CD4-positive, alpha-beta memory T cell (primary cell): ENCODE measurements around the gene ACTL7B. TPM values are rescaled to one million over a fixed set of nuclear protein-coding genes. Genes with fewer than 3 reads are reported as not detected.

Experiments used
- CTCF ChIA-PET: fragments of 350-600 bp; sonication (Branson Sonifier 250); formaldehyde crosslinking; loops from one replicate; lab custom pipeline; 2021; ENCODE audit warnings: inconsistent platforms; ENCODE audit not compliant: partially characterized antibody; lab: Charles Lee
- POLR2A ChIA-PET: fragments of 350-600 bp; sonication (Branson Sonifier 250); formaldehyde crosslinking; loops from one replicate; lab custom pipeline; 2021; ENCODE audit not compliant: partially characterized antibody; lab: Charles Lee
- DNase-seq, 5 donors: peaks; one replicate each; pipeline versions ENCODE4 v3.0.0 to v3.0.0-alpha.2; 2020 to 2022; ENCODE audit warnings: mixed read lengths in 1 of 5
- H3K27ac ChIP-seq: one replicate; pipeline ENCODE4 v1.7.0; 2013; ENCODE audit warnings: low read depth, low read length
- H3K27me3 ChIP-seq: 2 replicates; pipeline ENCODE4 v1.7.0; 2013; ENCODE audit warnings: mild to moderate bottlenecking, low read length, moderate library complexity; ENCODE audit not compliant: insufficient read depth
- H3K36me3 ChIP-seq: 2 replicates; pipeline ENCODE4 v1.7.0; 2013; ENCODE audit warnings: mild to moderate bottlenecking, low read length, moderate library complexity; ENCODE audit not compliant: insufficient read depth
- H3K4me1 ChIP-seq: 2 replicates; pipeline ENCODE4 v1.7.0; 2013; ENCODE audit warnings: mild to moderate bottlenecking, low read length, moderate library complexity; ENCODE audit not compliant: insufficient read depth
- H3K4me3 ChIP-seq, 2 donors: one replicate each; pipeline ENCODE4 v1.7.0; 2013; ENCODE audit warnings: low read length in 2 of 2, mild to moderate bottlenecking in 1 of 2
- H3K9me3 ChIP-seq, 2 donors: one replicate each; pipeline ENCODE4 v1.7.0; 2013; ENCODE audit warnings: low read length in 2 of 2, control low read depth in 1 of 2; ENCODE audit not compliant: control insufficient read depth in 1 of 2
- H3K27ac Mint-ChIP-seq, 7 donors: one replicate each; pipeline ENCODE4 v1.8.0; 2020 to 2021; ENCODE audit warnings: mixed read lengths in 7 of 7, mild to moderate bottlenecking in 6 of 7, inconsistent platforms in 3 of 7, moderate library complexity in 3 of 7
- H3K27me3 Mint-ChIP-seq, 2 donors: one replicate each; pipeline ENCODE4 v1.8.0; 2020 to 2021; ENCODE audit warnings: mixed read lengths in 2 of 2
- H3K36me3 Mint-ChIP-seq, 2 donors: one replicate each; pipeline ENCODE4 v1.8.0; 2020 to 2021; ENCODE audit warnings: mixed read lengths in 2 of 2, inconsistent platforms in 1 of 2, mild to moderate bottlenecking in 1 of 2
- H3K4me1 Mint-ChIP-seq, 4 donors: one replicate each; pipeline ENCODE4 v1.8.0; 2020 to 2021; ENCODE audit warnings: mixed read lengths in 4 of 4, mild to moderate bottlenecking in 1 of 4
- H3K4me3 Mint-ChIP-seq, 8 donors: one replicate each; pipeline ENCODE4 v1.8.0; 2020 to 2021; ENCODE audit warnings: mixed read lengths in 8 of 8, mild to moderate bottlenecking in 7 of 8, moderate library complexity in 6 of 8, inconsistent platforms in 3 of 8
- H3K9me3 Mint-ChIP-seq, 8 donors: one replicate each; pipeline ENCODE4 v1.8.0; 2020 to 2021; ENCODE audit warnings: mixed read lengths in 8 of 8, mild to moderate bottlenecking in 5 of 8, inconsistent platforms in 3 of 8, moderate library complexity in 1 of 8
- intact Hi-C: fragments of 100-400 bp; cut with micrococcal nuclease; formaldehyde crosslinking; loops from one replicate; pipeline ENCODE4 v1.15.1; 2023
- polyA plus RNA-seq, 2 donors: library from polyadenylated mRNA; unstranded; fragments of 300-500 nt; fragmentation: Illumina TruSeq; gene quantifications; one replicate each; pipeline ENCODE4 v1.2.3, GENCODE V29; 2021
- total RNA-seq, 2 experiments: library from RNA; stranded (reverse); gene quantifications; one replicate each; pipeline ENCODE4 v1.2.3, GENCODE V29; 2021

The ACTL7B gene
- total and polyA plus RNA-seq, 4 experiments from 2014 or later: 0.15 TPM; not detected in 3

- Mint-ChIP-seq H3K36me3 (peaks cover 57 to 62% of the 10 kb centered on the region in 2 donors), H3K9me3 (no peaks in the 10 kb centered on the region), H3K4me1 (no peaks in the 10 kb centered on the region), H3K4me3 (no peak overlapping the region), H3K27ac (peak overlapping the region in 1 of 7 donors; percentile 53), H3K27me3 (no peaks in the 10 kb centered on the region)
- H3K9me3 ChIP-seq: no peaks in the 10 kb centered on the region
- no peak overlapping the region for H3K4me3 ChIP-seq
- ChIA-PET POLR2A (no interaction called here), CTCF (no interaction called here)
- H3K36me3 ChIP-seq: peaks cover 9% of the 10 kb centered on the region
- no peaks in the 10 kb centered on the region for H3K27me3 ChIP-seq
- no peak overlapping the region for H3K27ac ChIP-seq
- no peak for DNase-seq
- intact Hi-C loops: no loop called here
- H3K4me1 ChIP-seq: no peaks in the 10 kb centered on the region
These were observed 13.4 kb upstream of the ACTL7B start for GRCh38 chr9:108869092-108869725.

GRCh38 chr9:108867829-108868228 is 12.0 kb upstream of the ACTL7B start:
- CTCF ChIA-PET: no interaction called here
- H3K4me1 Mint-ChIP-seq: no peaks in the 10 kb centered on the region
- Histone ChIP-seq H3K36me3 (no peaks in the 10 kb centered on the region), H3K4me1 (no peaks in the 10 kb centered on the region), H3K27ac (no peak overlapping the region), H3K4me3 (no peak overlapping the region), H3K9me3 (no peaks in the 10 kb centered on the region), H3K27me3 (no peaks in the 10 kb centered on the region)
- no peak for DNase-seq
- H3K27ac Mint-ChIP-seq: peak overlapping the region in 2 of 7 donors; percentile 20 to 66
- no peaks in the 10 kb centered on the region for H3K27me3 Mint-ChIP-seq
- POLR2A ChIA-PET: no interaction called here
- no peaks in the 10 kb centered on the region for H3K9me3 Mint-ChIP-seq
- H3K4me3 Mint-ChIP-seq: no peak overlapping the region
- H3K36me3 Mint-ChIP-seq: peaks cover 45 to 50% of the 10 kb centered on the region in 2 donors
- intact Hi-C loops: no loop called here

- Histone ChIP-seq H3K27me3 (no peaks in the 10 kb centered on the region), H3K4me1 (no peaks in the 10 kb centered on the region), H3K36me3 (no peaks in the 10 kb centered on the region), H3K9me3 (no peaks in the 10 kb centered on the region), H3K4me3 (no peak overlapping the region), H3K27ac (no peak overlapping the region)
- CTCF ChIA-PET: no interaction called here
- H3K4me3 Mint-ChIP-seq: no peak overlapping the region
- no peaks in the 10 kb centered on the region for H3K4me1 Mint-ChIP-seq
- intact Hi-C loops: no loop called here
- POLR2A ChIA-PET: no interaction called here
- peak overlapping the region in 1 of 7 donors; percentile 44 for H3K27ac Mint-ChIP-seq
- no peak for DNase-seq
- peaks cover 44% of the 10 kb centered on the region in 2 donors for H3K36me3 Mint-ChIP-seq
- no peaks in the 10 kb centered on the region for H3K9me3 Mint-ChIP-seq
- H3K27me3 Mint-ChIP-seq: no peaks in the 10 kb centered on the region
These were observed 11.3 kb upstream of the ACTL7B start for GRCh38 chr9:108867116-108867515.

GRCh38 chr9:108866001-108866420 is 10.2 kb upstream of the ACTL7B start:
- no peak overlapping the region for H3K27ac ChIP-seq
- Mint-ChIP-seq H3K4me1 (no peaks in the 10 kb centered on the region), H3K9me3 (peaks cover 0 to 4% (median 0%) of the 10 kb centered on the region in 8 donors), H3K4me3 (no peak overlapping the region), H3K27me3 (no peaks in the 10 kb centered on the region), H3K27ac (peak overlapping the region in 1 of 7 donors; percentile 49), H3K36me3 (peaks cover 33% of the 10 kb centered on the region in 2 donors)
- DNase-seq: no peak
- intact Hi-C loops: no loop called here
- H3K36me3 ChIP-seq: no peaks in the 10 kb centered on the region
- CTCF ChIA-PET: no interaction called here
- no peak overlapping the region for H3K4me3 ChIP-seq
- no peaks in the 10 kb centered on the region for H3K9me3 ChIP-seq
- POLR2A ChIA-PET: no interaction called here
- no peaks in the 10 kb centered on the region for H3K4me1 ChIP-seq
- no peaks in the 10 kb centered on the region for H3K27me3 ChIP-seq

- CTCF ChIA-PET: no interaction called here
- Mint-ChIP-seq H3K27ac (no peak overlapping the region), H3K36me3 (peaks cover 25 to 27% of the 10 kb centered on the region in 2 donors)
These were observed 9.3 kb upstream of the ACTL7B start for GRCh38 chr9:108865037-108865436.

GRCh38 chr9:108864446-108864845 is 8.7 kb upstream of the ACTL7B start:
- Histone ChIP-seq H3K4me3 (no peak overlapping the region), H3K36me3 (no peaks in the 10 kb centered on the region), H3K4me1 (no peaks in the 10 kb centered on the region), H3K27me3 (no peaks in the 10 kb centered on the region), H3K27ac (no peak overlapping the region), H3K9me3 (no peaks in the 10 kb centered on the region)
- CTCF ChIA-PET: no interaction called here
- POLR2A ChIA-PET: no interaction called here
- DNase-seq: no peak
- intact Hi-C loops: no loop called here
- H3K27me3 Mint-ChIP-seq: no peaks in the 10 kb centered on the region
- peaks cover 0 to 4% (median 0%) of the 10 kb centered on the region in 8 donors for H3K9me3 Mint-ChIP-seq
- H3K27ac Mint-ChIP-seq: peak overlapping the region in 1 of 7 donors; percentile 15
- peaks cover 22 to 24% of the 10 kb centered on the region in 2 donors for H3K36me3 Mint-ChIP-seq
- no peak overlapping the region for H3K4me3 Mint-ChIP-seq
- no peaks in the 10 kb centered on the region for H3K4me1 Mint-ChIP-seq

More at GRCh38 chr9:108865037-108865436, 9.3 kb upstream of the ACTL7B start:
- Histone ChIP-seq H3K27ac (no peak overlapping the region), H3K36me3 (no peaks in the 10 kb centered on the region), H3K4me1 (no peaks in the 10 kb centered on the region), H3K27me3 (no peaks in the 10 kb centered on the region), H3K4me3 (no peak overlapping the region), H3K9me3 (no peaks in the 10 kb centered on the region)
- H3K4me3 Mint-ChIP-seq: no peak overlapping the region
- POLR2A ChIA-PET: no interaction called here
- no peaks in the 10 kb centered on the region for H3K4me1 Mint-ChIP-seq
- no peaks in the 10 kb centered on the region for H3K27me3 Mint-ChIP-seq
- intact Hi-C loops: no loop called here
- peaks cover 0 to 4% (median 0%) of the 10 kb centered on the region in 8 donors for H3K9me3 Mint-ChIP-seq
- no peak for DNase-seq

GRCh38 chr9:108863891-108864290 is 8.1 kb upstream of the ACTL7B start:
- H3K9me3 Mint-ChIP-seq: peaks cover 0 to 4% (median 0%) of the 10 kb centered on the region in 8 donors
- no peaks in the 10 kb centered on the region for H3K27me3 Mint-ChIP-seq
- Histone ChIP-seq H3K9me3 (no peaks in the 10 kb centered on the region), H3K36me3 (no peaks in the 10 kb centered on the region), H3K4me3 (no peak overlapping the region), H3K27ac (no peak overlapping the region), H3K27me3 (no peaks in the 10 kb centered on the region), H3K4me1 (no peaks in the 10 kb centered on the region)
- intact Hi-C loops: no loop called here
- no peak overlapping the region for H3K4me3 Mint-ChIP-seq
- DNase-seq: no peak
- ChIA-PET POLR2A (no interaction called here), CTCF (no interaction called here)
- H3K36me3 Mint-ChIP-seq: peaks cover 18% of the 10 kb centered on the region in 2 donors
- no peaks in the 10 kb centered on the region for H3K4me1 Mint-ChIP-seq
- no peak overlapping the region for H3K27ac Mint-ChIP-seq
